Neural cell (in vitro differentiated cells): ENCODE measurements around the gene YLPM1. TPM values are rescaled to one million over a fixed set of nuclear protein-coding genes. Genes with fewer than 3 reads are reported as not detected.

Experiments
- H2AFZ ChIP-seq: fragments of 200-600, 300-800 bp; sonication (generic), shearing (Covaris generic); 2 replicates; pipeline ENCODE4 v1.6.0; 2014; ENCODE audit warnings: low read depth, mild to moderate bottlenecking, antibody characterized with exemption, low read length, moderate library complexity
- H3F3A ChIP-seq: fragments of 200-600 bp; shearing (Covaris generic); 2 replicates; pipeline ENCODE4 v1.6.1; 2016; ENCODE audit warnings: mild to moderate bottlenecking, moderate library complexity, mixed read lengths, antibody characterized with exemption, low read length; ENCODE audit not compliant: insufficient read depth, poor library complexity, severe bottlenecking
- H3K27ac ChIP-seq: fragments of 200-600, 300-800 bp; sonication (generic), shearing (Covaris generic); 2 replicates; pipeline ENCODE4 v1.5.1; 2014; ENCODE audit warnings: mild to moderate bottlenecking, low read length, moderate library complexity
- H3K27me3 ChIP-seq: fragments of 300-800, 200-600 bp; sonication (generic), shearing (Covaris generic); 2 replicates; pipeline ENCODE4 v1.6.0; 2014; ENCODE audit warnings: mild to moderate bottlenecking, low read depth, low read length, moderate library complexity; ENCODE audit not compliant: insufficient read depth
- H3K36me3 ChIP-seq: fragments of 300-800, 200-600 bp; sonication (generic), shearing (Covaris generic); 2 replicates; pipeline ENCODE4 v1.5.1; 2014; ENCODE audit warnings: mild to moderate bottlenecking, antibody characterized with exemption, low read length, moderate library complexity; ENCODE audit not compliant: insufficient read depth
- H3K4me2 ChIP-seq: fragments of 300-800, 200-600 bp; sonication (generic), shearing (Covaris generic); 2 replicates; pipeline ENCODE4 v1.6.0; 2014; ENCODE audit warnings: mild to moderate bottlenecking, low read length
- H3K4me3 ChIP-seq: fragments of 300-800, 200-600 bp; sonication (generic), shearing (Covaris generic); 2 replicates; pipeline ENCODE4 v1.5.1; 2014; ENCODE audit warnings: mild to moderate bottlenecking, low read length, moderate library complexity
- H3K79me2 ChIP-seq: fragments of 200-600 bp; shearing (Covaris generic); replicated peaks from 2 replicates; pipeline ENCODE4 v1.6.0; 2014; ENCODE audit warnings: mild to moderate bottlenecking, low read length, moderate library complexity; ENCODE audit not compliant: insufficient read depth
- H3K9ac ChIP-seq: fragments of 300-800, 200-600 bp; sonication (generic), shearing (Covaris generic); 2 replicates; pipeline ENCODE4 v1.6.1; 2016; ENCODE audit warnings: mild to moderate bottlenecking, low read length, mixed read lengths
- H3K9me2 ChIP-seq: fragments of 200-600 bp; shearing (Covaris generic); 2 replicates; pipeline ENCODE4 v1.6.1; 2016; ENCODE audit warnings: mild to moderate bottlenecking, low read length, mixed read lengths; ENCODE audit not compliant: insufficient read depth
- H3K9me3 ChIP-seq: fragments of 200-600, 300-800 bp; sonication (generic), shearing (Covaris generic); 2 replicates; pipeline ENCODE4 v1.6.1; 2016; ENCODE audit warnings: mild to moderate bottlenecking, mixed run types, low read length, moderate library complexity, mixed read lengths
- H4K20me1 ChIP-seq: fragments of 200-600 bp; shearing (Covaris generic); 2 replicates; pipeline ENCODE4 v1.6.1; 2016; ENCODE audit warnings: mild to moderate bottlenecking, mixed run types; ENCODE audit not compliant: insufficient read depth
- EP300 ChIP-seq: fragments of 450-650 bp; conservative IDR thresholded peaks from 2 replicates; pipeline ENCODE4 v1.6.1; 2014; ENCODE audit warnings: antibody characterized with exemption, mild to moderate bottlenecking, moderate library complexity; ENCODE audit not compliant: poor library complexity, severe bottlenecking
- EZH2 ChIP-seq: fragments of 200-600, 300-800 bp; shearing (Covaris generic), sonication (generic); IDR thresholded peaks from 2 replicates; pipeline ENCODE4 v1.6.1; 2014; ENCODE audit warnings: antibody characterized with exemption, low read length, borderline replicate concordance, mild to moderate bottlenecking; ENCODE audit not compliant: insufficient read depth, poor library complexity, severe bottlenecking
- MXI1 ChIP-seq: fragments of 450-650 bp; conservative IDR thresholded peaks from 2 replicates; pipeline ENCODE4 v1.6.1; 2014; ENCODE audit warnings: antibody characterized with exemption, mild to moderate bottlenecking; ENCODE audit not compliant: poor library complexity, severe bottlenecking
- POLR2AphosphoS5 ChIP-seq: IDR thresholded peaks from 2 replicates; pipeline ENCODE4 v1.6.1; 2012
- RAD21 ChIP-seq: fragments of 450-650 bp; conservative IDR thresholded peaks from 2 replicates; pipeline ENCODE4 v1.6.1; 2014; ENCODE audit warnings: antibody characterized with exemption, mild to moderate bottlenecking, moderate library complexity
- SMC3 ChIP-seq: fragments of 450-650 bp; conservative IDR thresholded peaks from 2 replicates; pipeline ENCODE4 v1.6.1; 2014; ENCODE audit warnings: antibody characterized with exemption, mild to moderate bottlenecking, moderate library complexity; ENCODE audit not compliant: poor library complexity
- TAF1 ChIP-seq: IDR thresholded peaks from 2 replicates; pipeline ENCODE4 v1.6.1; 2012; ENCODE audit warnings: low read depth
- polyA plus RNA-seq: library from polyadenylated mRNA; depleted of rRNA; stranded (reverse); fragments of >200 nt; gene quantifications from 2 replicates; pipeline ENCODE4 v1.2.3, GENCODE V29; 2014
- TF ChIP-seq, protein P1 (sequence below): fragments of 450-650 bp; IDR thresholded peaks from 2 replicates; pipeline ENCODE4 v1.5.1; 2014; ENCODE audit warnings: antibody characterized with exemption, mild to moderate bottlenecking, moderate library complexity; ENCODE audit not compliant: poor library complexity, severe bottlenecking
- TF ChIP-seq, protein P2 (sequence below): IDR thresholded peaks from 2 replicates; pipeline ENCODE4 v1.6.1; 2012; ENCODE audit warnings: borderline replicate concordance

Gene YLPM1
- polyA plus RNA-seq, 1 donor from 2014 or later: 63.4 TPM

DNA sequence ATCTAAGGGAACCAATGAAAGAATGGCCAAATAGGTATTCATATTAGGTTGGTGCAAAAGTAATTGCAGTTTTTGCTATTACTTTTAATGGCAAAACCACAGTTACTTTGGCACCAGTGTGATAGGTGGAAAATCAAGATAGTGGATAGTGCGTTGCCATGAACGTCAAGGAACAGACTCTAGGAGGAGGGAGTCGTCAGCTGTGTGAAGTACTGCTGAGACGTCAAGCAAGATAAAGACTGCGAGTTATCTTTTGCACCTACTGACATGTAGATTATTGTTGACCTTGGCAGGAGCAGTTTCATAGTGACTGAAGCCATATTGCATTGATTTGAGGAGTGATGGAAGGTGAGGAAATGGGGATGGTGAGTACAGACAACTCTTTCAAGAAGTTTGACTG, 8.3 kb downstream of the YLPM1 start:
- H4K20me1 ChIP-seq: peaks cover 2% of the 10 kb centered on the region
- H3F3A ChIP-seq: no peaks in the 10 kb centered on the region
- no peaks in the 10 kb centered on the region for H3K27me3 ChIP-seq
- no peak overlapping the region for H3K4me2 ChIP-seq
- H3K9ac ChIP-seq: no peak overlapping the region
- H3K9me3 ChIP-seq: no peaks in the 10 kb centered on the region
- no peaks in the 10 kb centered on the region for H3K9me2 ChIP-seq
- TF ChIP-seq MXI1 (no peak), POLR2AphosphoS5 (no peak), RAD21 (no peak)
- TF ChIP-seq, protein P1, sequence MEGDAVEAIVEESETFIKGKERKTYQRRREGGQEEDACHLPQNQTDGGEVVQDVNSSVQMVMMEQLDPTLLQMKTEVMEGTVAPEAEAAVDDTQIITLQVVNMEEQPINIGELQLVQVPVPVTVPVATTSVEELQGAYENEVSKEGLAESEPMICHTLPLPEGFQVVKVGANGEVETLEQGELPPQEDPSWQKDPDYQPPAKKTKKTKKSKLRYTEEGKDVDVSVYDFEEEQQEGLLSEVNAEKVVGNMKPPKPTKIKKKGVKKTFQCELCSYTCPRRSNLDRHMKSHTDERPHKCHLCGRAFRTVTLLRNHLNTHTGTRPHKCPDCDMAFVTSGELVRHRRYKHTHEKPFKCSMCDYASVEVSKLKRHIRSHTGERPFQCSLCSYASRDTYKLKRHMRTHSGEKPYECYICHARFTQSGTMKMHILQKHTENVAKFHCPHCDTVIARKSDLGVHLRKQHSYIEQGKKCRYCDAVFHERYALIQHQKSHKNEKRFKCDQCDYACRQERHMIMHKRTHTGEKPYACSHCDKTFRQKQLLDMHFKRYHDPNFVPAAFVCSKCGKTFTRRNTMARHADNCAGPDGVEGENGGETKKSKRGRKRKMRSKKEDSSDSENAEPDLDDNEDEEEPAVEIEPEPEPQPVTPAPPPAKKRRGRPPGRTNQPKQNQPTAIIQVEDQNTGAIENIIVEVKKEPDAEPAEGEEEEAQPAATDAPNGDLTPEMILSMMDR: no peak
- H3K27ac ChIP-seq: no peak overlapping the region
- no peak overlapping the region for H2AFZ ChIP-seq
- no peak overlapping the region for H3K4me3 ChIP-seq
- no peaks in the 10 kb centered on the region for H3K36me3 ChIP-seq
- H3K79me2 ChIP-seq: peaks cover 64% of the 10 kb centered on the region

DNA sequence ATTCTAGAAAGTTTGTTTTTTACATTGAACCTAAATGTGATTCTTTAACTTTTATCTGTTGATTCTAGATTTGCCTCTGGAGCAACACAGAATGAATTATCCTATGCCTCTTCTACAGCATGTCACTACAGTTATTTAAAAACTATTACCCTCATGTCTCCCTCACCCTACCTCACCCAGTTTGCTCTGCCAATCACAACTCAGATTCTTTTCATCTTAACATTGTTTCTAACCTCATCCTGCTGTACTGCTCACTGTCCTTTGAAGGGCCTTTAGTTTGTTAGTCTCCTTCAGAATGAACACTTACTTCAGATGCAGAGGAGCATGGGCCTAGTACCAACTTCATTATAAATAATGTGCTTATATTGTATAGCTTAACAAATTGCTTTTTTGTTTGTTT, 21.5 kb downstream of the YLPM1 start:
- Histone ChIP-seq H3K4me3 (no peak overlapping the region), H3K79me2 (peaks cover 19% of the 10 kb centered on the region), H3K27ac (no peak overlapping the region), H3K9me3 (no peaks in the 10 kb centered on the region), H3K36me3 (peaks cover 13% of the 10 kb centered on the region), H3K9ac (no peak overlapping the region), H2AFZ (no peak overlapping the region), H3K9me2 (no peaks in the 10 kb centered on the region), H3K4me2 (no peak overlapping the region), H3F3A (no peaks in the 10 kb centered on the region), H3K27me3 (no peaks in the 10 kb centered on the region), H4K20me1 (no peaks in the 10 kb centered on the region)
- TF ChIP-seq EP300 (no peak), POLR2AphosphoS5 (no peak), MXI1 (no peak), RAD21 (no peak), EZH2 (no peak), SMC3 (no peak), TAF1 (no peak)
- TF ChIP-seq, protein P1: no peak
- TF ChIP-seq, protein P2, sequence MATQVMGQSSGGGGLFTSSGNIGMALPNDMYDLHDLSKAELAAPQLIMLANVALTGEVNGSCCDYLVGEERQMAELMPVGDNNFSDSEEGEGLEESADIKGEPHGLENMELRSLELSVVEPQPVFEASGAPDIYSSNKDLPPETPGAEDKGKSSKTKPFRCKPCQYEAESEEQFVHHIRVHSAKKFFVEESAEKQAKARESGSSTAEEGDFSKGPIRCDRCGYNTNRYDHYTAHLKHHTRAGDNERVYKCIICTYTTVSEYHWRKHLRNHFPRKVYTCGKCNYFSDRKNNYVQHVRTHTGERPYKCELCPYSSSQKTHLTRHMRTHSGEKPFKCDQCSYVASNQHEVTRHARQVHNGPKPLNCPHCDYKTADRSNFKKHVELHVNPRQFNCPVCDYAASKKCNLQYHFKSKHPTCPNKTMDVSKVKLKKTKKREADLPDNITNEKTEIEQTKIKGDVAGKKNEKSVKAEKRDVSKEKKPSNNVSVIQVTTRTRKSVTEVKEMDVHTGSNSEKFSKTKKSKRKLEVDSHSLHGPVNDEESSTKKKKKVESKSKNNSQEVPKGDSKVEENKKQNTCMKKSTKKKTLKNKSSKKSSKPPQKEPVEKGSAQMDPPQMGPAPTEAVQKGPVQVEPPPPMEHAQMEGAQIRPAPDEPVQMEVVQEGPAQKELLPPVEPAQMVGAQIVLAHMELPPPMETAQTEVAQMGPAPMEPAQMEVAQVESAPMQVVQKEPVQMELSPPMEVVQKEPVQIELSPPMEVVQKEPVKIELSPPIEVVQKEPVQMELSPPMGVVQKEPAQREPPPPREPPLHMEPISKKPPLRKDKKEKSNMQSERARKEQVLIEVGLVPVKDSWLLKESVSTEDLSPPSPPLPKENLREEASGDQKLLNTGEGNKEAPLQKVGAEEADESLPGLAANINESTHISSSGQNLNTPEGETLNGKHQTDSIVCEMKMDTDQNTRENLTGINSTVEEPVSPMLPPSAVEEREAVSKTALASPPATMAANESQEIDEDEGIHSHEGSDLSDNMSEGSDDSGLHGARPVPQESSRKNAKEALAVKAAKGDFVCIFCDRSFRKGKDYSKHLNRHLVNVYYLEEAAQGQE: no peak
